Measurements from ENCODE around the gene USP49. TPM values are rescaled to one million over a fixed set of nuclear protein-coding genes. Genes with fewer than 3 reads are reported as not detected.
"Not testable (repeated sequence)": the region's sequence is repeated elsewhere in the genome, so short reads cannot be mapped to it uniquely, and the experiment has no call there.

Gene USP49
- total RNA-seq, 1 experiment from 2014 or later = 10.5 TPM

DNA sequence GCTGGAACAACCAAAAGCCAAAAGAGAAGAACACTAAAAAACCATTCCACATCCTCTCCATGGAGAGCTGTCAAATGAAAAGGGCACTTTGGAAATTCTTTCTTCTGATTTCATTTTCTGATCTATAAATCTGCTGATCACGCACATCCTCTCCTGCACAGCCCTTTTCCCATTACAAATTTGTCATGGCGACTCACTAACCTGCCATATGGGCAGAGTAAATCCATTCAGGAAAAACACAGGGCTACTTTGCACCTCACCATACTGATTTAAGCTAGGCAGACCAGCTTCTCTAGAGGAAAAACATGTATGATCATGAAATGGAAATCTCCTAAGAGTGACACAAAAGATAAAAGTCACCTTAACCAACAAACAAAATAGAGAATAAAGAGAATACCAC, 81.7 kb downstream of the USP49 start:
- no peak for TF ChIP-seq EZH2 (IDR thresholded peaks at IDR 0.05; ENCODE audit: borderline replicate concordance, low read depth, low read length, poor library complexity, severe bottlenecking)
- TF ChIP-seq, protein P1, sequence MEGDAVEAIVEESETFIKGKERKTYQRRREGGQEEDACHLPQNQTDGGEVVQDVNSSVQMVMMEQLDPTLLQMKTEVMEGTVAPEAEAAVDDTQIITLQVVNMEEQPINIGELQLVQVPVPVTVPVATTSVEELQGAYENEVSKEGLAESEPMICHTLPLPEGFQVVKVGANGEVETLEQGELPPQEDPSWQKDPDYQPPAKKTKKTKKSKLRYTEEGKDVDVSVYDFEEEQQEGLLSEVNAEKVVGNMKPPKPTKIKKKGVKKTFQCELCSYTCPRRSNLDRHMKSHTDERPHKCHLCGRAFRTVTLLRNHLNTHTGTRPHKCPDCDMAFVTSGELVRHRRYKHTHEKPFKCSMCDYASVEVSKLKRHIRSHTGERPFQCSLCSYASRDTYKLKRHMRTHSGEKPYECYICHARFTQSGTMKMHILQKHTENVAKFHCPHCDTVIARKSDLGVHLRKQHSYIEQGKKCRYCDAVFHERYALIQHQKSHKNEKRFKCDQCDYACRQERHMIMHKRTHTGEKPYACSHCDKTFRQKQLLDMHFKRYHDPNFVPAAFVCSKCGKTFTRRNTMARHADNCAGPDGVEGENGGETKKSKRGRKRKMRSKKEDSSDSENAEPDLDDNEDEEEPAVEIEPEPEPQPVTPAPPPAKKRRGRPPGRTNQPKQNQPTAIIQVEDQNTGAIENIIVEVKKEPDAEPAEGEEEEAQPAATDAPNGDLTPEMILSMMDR (conservative IDR thresholded peaks at IDR 0.05; ENCODE audit: low read depth, low read length) = no peak
- Histone ChIP-seq H3K27ac (ENCODE audit: low read depth, low read length, poor library complexity, severe bottlenecking) (no peak overlapping the region), H3K4me1 (ENCODE audit: insufficient read depth, low read length, poor library complexity, severe bottlenecking) (no peaks in the 10 kb centered on the region), H3K4me3 (ENCODE audit: low read depth, low read length, poor library complexity, severe bottlenecking) (no peak overlapping the region), H3K27me3 (replicated peaks; ENCODE audit: insufficient read depth, low read depth, low read length, poor library complexity) (no peaks in the 10 kb centered on the region), H3K36me3 (ENCODE audit: insufficient read depth, low read length, poor library complexity, severe bottlenecking) (no peaks in the 10 kb centered on the region), H3K9me3 (ENCODE audit: low read depth, low read length, poor library complexity, severe bottlenecking) (no peaks in the 10 kb centered on the region)
- DNase-seq (ENCODE audit: low spot score) = no peak
- BruUV-seq (replicated peaks) = no TSS peak
- CTCF ChIA-PET = no interaction called here
- intact Hi-C loops (cut with micrococcal nuclease; ENCODE audit: unreplicated experiment) = no loop called here
- POLR2A ChIA-PET (ENCODE audit: low non-redundant PET) = no interaction called here

GRCh38 chr6:41811946-41812345, 83.2 kb downstream of the USP49 start:
- H3K27me3 ChIP-seq (replicated peaks; ENCODE audit: insufficient read depth, low read depth, low read length, poor library complexity); DNase-seq (ENCODE audit: low spot score); H3K9me3 ChIP-seq (ENCODE audit: low read depth, low read length, poor library complexity, severe bottlenecking); H3K4me1 ChIP-seq (ENCODE audit: insufficient read depth, low read length, poor library complexity, severe bottlenecking); H3K4me3 ChIP-seq (ENCODE audit: low read depth, low read length, poor library complexity, severe bottlenecking); POLR2A ChIA-PET (ENCODE audit: low non-redundant PET); H3K27ac ChIP-seq (ENCODE audit: low read depth, low read length, poor library complexity, severe bottlenecking); CTCF ChIA-PET; intact Hi-C loops (cut with micrococcal nuclease; ENCODE audit: unreplicated experiment); BruUV-seq (replicated peaks); H3K36me3 ChIP-seq (ENCODE audit: insufficient read depth, low read length, poor library complexity, severe bottlenecking): not testable (repeated sequence)

- no peaks in the 10 kb centered on the region for H3K9me3 ChIP-seq (ENCODE audit: low read depth, low read length, poor library complexity, severe bottlenecking)
- no peak overlapping the region for H3K4me3 ChIP-seq (ENCODE audit: low read depth, low read length, poor library complexity, severe bottlenecking)
- H3K27ac ChIP-seq (ENCODE audit: low read depth, low read length, poor library complexity, severe bottlenecking) = no peak overlapping the region
- H3K4me1 ChIP-seq (ENCODE audit: insufficient read depth, low read length, poor library complexity, severe bottlenecking) = no peaks in the 10 kb centered on the region
- POLR2A ChIA-PET (ENCODE audit: low non-redundant PET) = no interaction called here
- intact Hi-C loops (cut with micrococcal nuclease; ENCODE audit: unreplicated experiment) = no loop called here
- H3K36me3 ChIP-seq (ENCODE audit: insufficient read depth, low read length, poor library complexity, severe bottlenecking) = no peaks in the 10 kb centered on the region
- CTCF ChIA-PET = no interaction called here
- BruUV-seq (replicated peaks) = no TSS peak
- TF ChIP-seq, protein P1 (conservative IDR thresholded peaks at IDR 0.05; ENCODE audit: low read depth, low read length) = no peak
- TF ChIP-seq EZH2 (IDR thresholded peaks at IDR 0.05; ENCODE audit: borderline replicate concordance, low read depth, low read length, poor library complexity, severe bottlenecking) = no peak
- DNase-seq (ENCODE audit: low spot score) = no peak
- H3K27me3 ChIP-seq (replicated peaks; ENCODE audit: insufficient read depth, low read depth, low read length, poor library complexity) = no peaks in the 10 kb centered on the region
Measured at GRCh38 chr6:41811095-41811494, 84.1 kb downstream of the USP49 start.

DNA sequence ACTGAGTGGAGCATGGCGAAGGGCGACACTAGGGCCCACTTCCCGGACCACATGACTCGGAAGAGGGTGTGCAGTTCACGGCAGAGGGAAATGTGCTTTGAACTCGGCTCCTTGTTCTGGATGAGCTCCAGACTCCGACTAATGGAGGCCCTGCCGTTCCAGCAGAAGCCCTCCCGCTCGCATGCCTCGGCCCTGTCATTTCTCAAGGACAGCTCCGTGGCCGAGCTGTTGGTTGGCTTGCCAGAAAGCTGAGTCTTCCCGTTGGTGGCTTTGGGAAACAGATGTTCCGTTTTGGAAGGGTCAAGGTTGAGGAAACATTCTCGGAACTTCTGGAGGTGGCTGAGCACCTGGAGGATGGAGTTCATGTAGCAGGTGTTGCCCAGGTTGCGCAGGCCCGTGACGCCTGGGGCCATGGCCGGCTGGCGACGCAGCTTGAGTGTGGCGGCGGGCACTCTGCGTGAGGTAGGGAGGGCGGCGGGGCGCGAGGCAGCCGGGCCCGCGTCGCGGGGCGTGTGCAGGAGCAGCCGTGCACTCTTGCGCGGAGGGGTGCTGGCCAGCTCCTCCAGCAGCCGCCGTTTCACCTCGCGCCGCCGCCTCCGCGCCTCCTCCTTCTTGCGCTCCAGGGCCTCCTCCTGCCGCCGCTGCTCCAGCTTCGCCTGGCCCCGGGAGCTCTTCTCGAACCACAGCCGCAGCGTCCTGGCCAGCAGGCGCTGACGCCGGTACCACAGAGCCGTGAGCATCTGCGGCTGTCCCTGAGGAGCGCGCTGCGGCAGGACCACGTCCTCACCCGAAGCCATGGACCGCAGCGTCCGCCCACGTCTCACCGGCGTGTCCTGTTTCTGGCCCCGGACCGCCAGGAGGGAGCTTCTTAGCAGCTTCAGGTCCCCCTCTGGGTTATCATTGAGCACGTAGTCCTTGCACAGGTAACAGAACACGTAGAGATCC, 89.1 kb downstream of the USP49 start:
- Histone ChIP-seq H3K36me3 (ENCODE audit: insufficient read depth, low read length, poor library complexity, severe bottlenecking) (no peaks in the 10 kb centered on the region), H3K9me3 (ENCODE audit: low read depth, low read length, poor library complexity, severe bottlenecking) (no peaks in the 10 kb centered on the region), H3K4me1 (ENCODE audit: insufficient read depth, low read length, poor library complexity, severe bottlenecking) (no peaks in the 10 kb centered on the region), H3K27ac (ENCODE audit: low read depth, low read length, poor library complexity, severe bottlenecking) (no peak overlapping the region), H3K4me3 (ENCODE audit: low read depth, low read length, poor library complexity, severe bottlenecking) (no peak overlapping the region), H3K27me3 (replicated peaks; ENCODE audit: insufficient read depth, low read depth, low read length, poor library complexity) (no peaks in the 10 kb centered on the region)
- intact Hi-C loops (cut with micrococcal nuclease; ENCODE audit: unreplicated experiment) = no loop called here
- no peak for TF ChIP-seq EZH2 (IDR thresholded peaks at IDR 0.05; ENCODE audit: borderline replicate concordance, low read depth, low read length, poor library complexity, severe bottlenecking)
- TF ChIP-seq, protein P1 (conservative IDR thresholded peaks at IDR 0.05; ENCODE audit: low read depth, low read length) = no peak
- ChIA-PET CTCF (no interaction called here), POLR2A (ENCODE audit: low non-redundant PET) (no interaction called here)
- no peak for DNase-seq (ENCODE audit: low spot score)
- no TSS peak for BruUV-seq (replicated peaks)

Measured in A673 (cell line).